Activated naive CD8-positive, alpha-beta T cell treated with anti-CD3 and anti-CD28 coated beads for 36 hours (primary cell): Measurements from ENCODE around the gene DAND5. TPM values are rescaled to one million over a fixed set of nuclear protein-coding genes. Genes with fewer than 3 reads are reported as not detected.

Experiments
- DNase-seq: peaks from one replicate; pipeline ENCODE4 v3.0.0; 2021
- H3K27ac Mint-ChIP-seq: one replicate; pipeline ENCODE4 v1.8.0; 2022; ENCODE audit warnings: mild to moderate bottlenecking, moderate library complexity, mixed read lengths
- H3K27me3 Mint-ChIP-seq: one replicate; pipeline ENCODE4 v1.8.0; 2022; ENCODE audit warnings: mild to moderate bottlenecking, mixed read lengths
- H3K36me3 Mint-ChIP-seq: one replicate; pipeline ENCODE4 v1.8.0; 2021; ENCODE audit warnings: mild to moderate bottlenecking, mixed read lengths
- H3K4me1 Mint-ChIP-seq: one replicate; pipeline ENCODE4 v1.8.0; 2021; ENCODE audit warnings: mixed read lengths
- H3K4me3 Mint-ChIP-seq: one replicate; pipeline ENCODE4 v1.8.0; 2022; ENCODE audit warnings: mild to moderate bottlenecking, moderate library complexity, mixed read lengths
- H3K9me3 Mint-ChIP-seq: one replicate; pipeline ENCODE4 v1.8.0; 2022; ENCODE audit warnings: mixed read lengths
- total RNA-seq, 2 experiments: library from RNA; stranded (reverse); gene quantifications; one replicate each; pipeline ENCODE4 v1.2.3, GENCODE V29; 2021

The DAND5 gene
- total RNA-seq, 2 experiments from 2014 or later, result not detected

GRCh38 chr19:13005253-13005652 lies 35.9 kb downstream of the DAND5 start:
- Mint-ChIP-seq H3K4me3 (no peak overlapping the region), H3K27me3 (peaks cover 19% of the 10 kb centered on the region), H3K9me3 (no peaks in the 10 kb centered on the region), H3K27ac (no peak overlapping the region), H3K4me1 (peaks cover under 1% of the 10 kb centered on the region), H3K36me3 (no peaks in the 10 kb centered on the region)
- DNase-seq, result no peak

GRCh38 chr19:13005861-13006370 lies 36.5 kb downstream of the DAND5 start:
- no peaks in the 10 kb centered on the region for H3K9me3 Mint-ChIP-seq

GRCh38 chr19:13006431-13007281 lies 37.3 kb downstream of the DAND5 start:
- Mint-ChIP-seq H3K4me3 (no peak overlapping the region), H3K4me1 (peaks cover 5% of the 10 kb centered on the region), H3K27ac (no peak overlapping the region), H3K9me3 (peaks cover under 1% of the 10 kb centered on the region), H3K36me3 (no peaks in the 10 kb centered on the region), H3K27me3 (peaks cover 33% of the 10 kb centered on the region)
- no peak for DNase-seq

More at GRCh38 chr19:13005861-13006370, 36.5 kb downstream of the DAND5 start:
- no peak overlapping the region for H3K27ac Mint-ChIP-seq
- H3K27me3 Mint-ChIP-seq, result peaks cover 26% of the 10 kb centered on the region
- no peaks in the 10 kb centered on the region for H3K36me3 Mint-ChIP-seq
- no peak for DNase-seq
- H3K4me3 Mint-ChIP-seq, result no peak overlapping the region
- peaks cover 4% of the 10 kb centered on the region for H3K4me1 Mint-ChIP-seq

- Mint-ChIP-seq H3K27ac (no peak overlapping the region), H3K9me3 (peaks cover 1% of the 10 kb centered on the region), H3K4me3 (no peak overlapping the region), H3K36me3 (no peaks in the 10 kb centered on the region), H3K4me1 (peaks cover 6% of the 10 kb centered on the region), H3K27me3 (peaks cover 39% of the 10 kb centered on the region)
- no peak for DNase-seq
These were observed 38.1 kb downstream of the DAND5 start for GRCh38 chr19:13007292-13008045.

GRCh38 chr19:13008926-13009787 lies 39.8 kb downstream of the DAND5 start:
- Mint-ChIP-seq H3K9me3 (peaks cover 1% of the 10 kb centered on the region), H3K27me3 (peaks cover 54% of the 10 kb centered on the region), H3K36me3 (no peaks in the 10 kb centered on the region), H3K4me3 (no peak overlapping the region), H3K27ac (no peak overlapping the region), H3K4me1 (peaks cover 22% of the 10 kb centered on the region)
- no peak for DNase-seq

- Mint-ChIP-seq H3K9me3 (peaks cover 1% of the 10 kb centered on the region), H3K4me3 (no peak overlapping the region), H3K36me3 (peaks cover 2% of the 10 kb centered on the region), H3K27me3 (peaks cover 64% of the 10 kb centered on the region), H3K4me1 (peaks cover 29% of the 10 kb centered on the region), H3K27ac (no peak overlapping the region)
- DNase-seq, result no peak
These were observed 40.9 kb downstream of the DAND5 start for GRCh38 chr19:13010038-13010991.

GRCh38 chr19:13010992-13011652 lies 41.7 kb downstream of the DAND5 start:
- peaks cover 1% of the 10 kb centered on the region for H3K9me3 Mint-ChIP-seq
- peaks cover 2% of the 10 kb centered on the region for H3K36me3 Mint-ChIP-seq
- H3K27ac Mint-ChIP-seq, result no peak overlapping the region
- H3K4me1 Mint-ChIP-seq, result peaks cover 29% of the 10 kb centered on the region
- no peak for DNase-seq
- peaks cover 68% of the 10 kb centered on the region for H3K27me3 Mint-ChIP-seq
- H3K4me3 Mint-ChIP-seq, result peak overlapping the region; percentile 3

- Mint-ChIP-seq H3K9me3 (peaks cover 1% of the 10 kb centered on the region), H3K4me1 (peaks cover 29% of the 10 kb centered on the region), H3K27me3 (peaks cover 74% of the 10 kb centered on the region), H3K27ac (peak overlapping the region; percentile 20), H3K4me3 (peak overlapping the region; percentile 3), H3K36me3 (peaks cover 2% of the 10 kb centered on the region)
- peak; percentile 50 for DNase-seq
These were observed 42.4 kb downstream of the DAND5 start for GRCh38 chr19:13011653-13012389.

- Mint-ChIP-seq H3K36me3 (peaks cover 2% of the 10 kb centered on the region), H3K4me1 (peaks cover 29% of the 10 kb centered on the region), H3K9me3 (peaks cover 1% of the 10 kb centered on the region), H3K27me3 (peaks cover 77% of the 10 kb centered on the region), H3K4me3 (peak overlapping the region; percentile 81), H3K27ac (peak overlapping the region; percentile 94)
- no peak for DNase-seq
These were observed 43.0 kb downstream of the DAND5 start for GRCh38 chr19:13012390-13012689.

- peaks cover 1% of the 10 kb centered on the region for H3K9me3 Mint-ChIP-seq
- H3K27me3 Mint-ChIP-seq, result peaks cover 78% of the 10 kb centered on the region
These were observed 43.6 kb downstream of the DAND5 start for GRCh38 chr19:13012690-13013608.

GRCh38 chr19:13013649-13014048 lies 44.3 kb downstream of the DAND5 start:
- H3K36me3 Mint-ChIP-seq, result peaks cover 2% of the 10 kb centered on the region
- DNase-seq, result no peak
- peak overlapping the region; percentile 74 for H3K4me3 Mint-ChIP-seq
- H3K27me3 Mint-ChIP-seq, result peaks cover 77% of the 10 kb centered on the region
- peak overlapping the region; percentile 20 for H3K27ac Mint-ChIP-seq
- peaks cover 1% of the 10 kb centered on the region for H3K9me3 Mint-ChIP-seq
- H3K4me1 Mint-ChIP-seq, result peaks cover 29% of the 10 kb centered on the region

More at GRCh38 chr19:13012690-13013608, 43.6 kb downstream of the DAND5 start:
- H3K4me1 Mint-ChIP-seq, result peaks cover 29% of the 10 kb centered on the region
- DNase-seq, result peak; percentile 60
- peak overlapping the region; percentile 81 for H3K4me3 Mint-ChIP-seq
- peak overlapping the region; percentile 94 for H3K27ac Mint-ChIP-seq
- H3K36me3 Mint-ChIP-seq, result peaks cover 2% of the 10 kb centered on the region
